G401.6 (cell line): Measurements from ENCODE around the gene ADCK2.
"Not testable (repeated sequence)": the region's sequence is repeated elsewhere in the genome, so short reads cannot be mapped to it uniquely, and the experiment has no call there.

ENCODE experiments used
- FAIRE-seq: peaks from 2 replicates; lab custom pipeline; 2012; peaks lifted over from hg19 to GRCh38; lab: Jason Lieb, UNC

The ADCK2 gene

GRCh38 chr7:140695381-140695780, 22.6 kb downstream of the ADCK2 start:
- FAIRE-seq, result no peak

- peak; percentile 8 for FAIRE-seq
These were observed 23.4 kb downstream of the ADCK2 start for GRCh38 chr7:140696024-140696679.

GRCh38 chr7:140696680-140697446, 24.1 kb downstream of the ADCK2 start, which contains the start of gene NDUFB2:
Gene NDUFB2, plus strand, starts transcription at chr7:140696708. Its CDS starts 37 bp downstream, at chr7:140696745.
- no peak for FAIRE-seq

GRCh38 chr7:140697447-140698143, 24.9 kb downstream of the ADCK2 start:
- no peak for FAIRE-seq

- FAIRE-seq, result no peak
These were observed 25.7 kb downstream of the ADCK2 start for GRCh38 chr7:140698477-140698876.

- FAIRE-seq, result no peak
These were observed 30.0 kb downstream of the ADCK2 start for GRCh38 chr7:140702774-140703173.

- no peak for FAIRE-seq
These were observed 31.5 kb downstream of the ADCK2 start for GRCh38 chr7:140704205-140704604.

- FAIRE-seq, result no peak
These were observed 34.4 kb downstream of the ADCK2 start for GRCh38 chr7:140707132-140707531.

GRCh38 chr7:140708764-140709163, 36.0 kb downstream of the ADCK2 start:
- FAIRE-seq, result not testable (repeated sequence)

- not testable (repeated sequence) for FAIRE-seq
These were observed 39.6 kb downstream of the ADCK2 start for GRCh38 chr7:140712392-140712791.

GRCh38 chr7:140714331-140715040, 41.7 kb downstream of the ADCK2 start:
- no peak for FAIRE-seq

- FAIRE-seq, result no peak
These were observed 47.0 kb downstream of the ADCK2 start for GRCh38 chr7:140719721-140720120.

- FAIRE-seq, result no peak
These were observed 49.5 kb downstream of the ADCK2 start for GRCh38 chr7:140722254-140722653.

- FAIRE-seq, result no peak
These were observed 50.3 kb downstream of the ADCK2 start for GRCh38 chr7:140723006-140723405.

- no peak for FAIRE-seq
These were observed 50.8 kb downstream of the ADCK2 start for GRCh38 chr7:140723574-140723973.

- no peak for FAIRE-seq
These were observed 52.0 kb downstream of the ADCK2 start for GRCh38 chr7:140724706-140725105.

GRCh38 chr7:140726281-140726680, 53.5 kb downstream of the ADCK2 start:
- FAIRE-seq, result peak; percentile 92

- no peak for FAIRE-seq
These were observed 59.7 kb downstream of the ADCK2 start for GRCh38 chr7:140732416-140732815.

GRCh38 chr7:140734096-140734495, 61.4 kb downstream of the ADCK2 start:
- no peak for FAIRE-seq

GRCh38 chr7:140734729-140735128, 62.0 kb downstream of the ADCK2 start:
- FAIRE-seq, result peak; percentile 71

- FAIRE-seq, result no peak
These were observed 65.5 kb downstream of the ADCK2 start for GRCh38 chr7:140738280-140738679.

GRCh38 chr7:140743255-140743654, 70.5 kb downstream of the ADCK2 start:
- not testable (repeated sequence) for FAIRE-seq
